ENCODE results near the gene RECQL5.
"Not testable (repeated sequence)": the region's sequence is repeated elsewhere in the genome, so short reads cannot be mapped to it uniquely, and the experiment has no call there.

The RECQL5 gene

DNA sequence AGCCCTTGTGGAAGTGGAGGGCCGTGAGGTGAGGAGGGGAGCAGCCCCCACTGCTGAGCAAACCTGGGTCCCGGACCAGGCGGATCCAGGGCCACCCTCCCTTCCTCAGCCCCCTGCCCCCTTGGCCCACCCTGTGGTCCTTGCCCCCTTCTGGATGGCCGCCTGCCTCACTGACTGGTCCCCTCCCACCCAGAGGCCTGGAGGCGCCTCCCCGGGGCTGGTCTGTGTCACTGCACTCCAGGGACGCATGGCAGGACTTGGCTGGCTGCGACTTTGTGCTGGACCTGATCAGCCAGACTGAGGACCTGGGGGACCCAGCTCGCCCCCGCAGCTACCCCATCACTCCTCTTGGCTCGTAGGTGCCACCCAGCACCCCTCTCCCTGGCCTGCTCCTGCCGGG, 52.9 kb downstream of the RECQL5 start:
- FAIRE-seq: no peak

GRCh38 chr17:75612906-75613626, 53.9 kb downstream of the RECQL5 start:
- no peak for FAIRE-seq

- FAIRE-seq: no peak
Observed at GRCh38 chr17:75611851-75612429, 55.0 kb downstream of the RECQL5 start.

DNA sequence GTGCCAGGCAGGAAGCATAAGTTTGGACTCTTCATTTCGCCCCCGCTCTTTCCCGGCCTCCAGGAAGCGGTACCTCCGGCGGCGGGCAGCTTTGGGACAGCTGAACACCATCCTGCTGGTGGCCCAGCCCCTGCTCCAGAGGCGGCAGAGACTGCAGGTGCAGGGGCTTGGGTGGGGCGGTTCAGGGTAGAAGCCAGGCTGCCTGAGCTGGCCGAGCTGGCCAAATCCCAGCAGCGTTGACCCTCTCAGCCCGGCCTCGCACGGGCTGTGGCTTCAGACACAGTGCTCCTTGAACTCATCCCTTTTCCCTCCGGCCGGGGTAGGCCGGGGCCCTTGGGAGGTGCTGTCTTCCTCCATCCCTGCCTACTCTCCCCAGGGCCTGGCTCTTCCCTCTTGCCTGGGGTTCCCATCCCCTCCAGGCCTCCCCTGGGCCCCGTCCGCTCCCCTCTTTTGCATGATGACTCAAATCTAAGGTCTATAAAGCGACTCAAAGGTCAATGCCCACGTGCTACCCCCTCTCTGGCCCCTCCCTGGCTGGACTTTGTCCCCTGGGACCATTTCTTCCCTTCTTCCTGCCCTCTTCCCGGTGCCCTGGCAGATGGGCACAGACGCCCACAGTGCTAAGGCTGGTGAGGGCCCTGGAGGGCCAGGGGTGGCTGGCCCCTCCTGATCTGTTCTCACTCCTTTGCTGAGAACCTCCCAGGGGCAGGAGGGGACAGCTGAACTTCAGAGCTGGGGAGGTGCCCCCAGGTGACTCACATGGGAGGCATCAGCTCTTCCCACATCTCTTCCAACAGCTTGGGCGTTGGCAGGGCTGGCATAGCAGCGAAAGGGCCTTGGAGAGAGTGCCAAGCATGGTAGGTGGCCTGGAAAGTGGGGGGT, 56.6 kb downstream of the RECQL5 start:
- FAIRE-seq: no peak

GRCh38 chr17:75607086-75607485, 59.9 kb downstream of the RECQL5 start:
- FAIRE-seq: no peak

GRCh38 chr17:75605790-75606189, 61.2 kb downstream of the RECQL5 start:
- FAIRE-seq: no peak

DNA sequence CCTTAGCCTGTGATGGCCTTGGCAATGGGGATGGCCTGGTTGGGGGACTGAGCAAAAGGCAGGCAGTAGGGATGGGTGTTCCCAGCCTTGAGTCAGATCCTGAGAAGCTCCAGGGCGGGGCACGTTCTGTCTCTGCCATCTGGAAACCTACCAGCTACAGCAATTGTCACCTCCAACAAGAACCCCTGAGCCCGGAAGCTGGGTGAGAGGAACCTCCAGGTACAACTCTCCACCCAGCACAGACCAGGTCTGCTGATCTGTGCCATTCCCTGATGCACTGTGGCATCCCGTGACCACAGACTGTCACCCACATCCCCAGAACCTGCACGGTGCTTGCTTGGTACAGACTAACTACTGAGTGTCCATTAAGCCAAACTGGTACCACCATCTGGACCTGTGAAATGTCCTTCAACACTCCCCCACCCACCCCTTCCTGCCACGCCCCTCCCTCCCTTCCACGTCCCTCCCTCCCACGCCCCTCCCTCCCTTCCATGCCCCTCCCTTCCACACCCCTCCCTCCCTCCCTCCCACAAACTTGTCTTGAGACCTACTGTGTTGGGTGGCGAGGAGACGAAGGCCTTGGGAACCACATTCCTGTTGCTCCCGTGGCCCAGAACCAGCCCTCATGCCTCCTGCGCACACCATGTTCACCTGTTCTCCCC, 62.8 kb downstream of the RECQL5 start:
- no peak for FAIRE-seq

- no peak for FAIRE-seq
Observed at GRCh38 chr17:75603123-75603522, 63.8 kb downstream of the RECQL5 start.

GRCh38 chr17:75602644-75603043, 64.3 kb downstream of the RECQL5 start:
- no peak for FAIRE-seq

- FAIRE-seq: no peak
Observed at GRCh38 chr17:75601057-75601987, 65.6 kb downstream of the RECQL5 start.

GRCh38 chr17:75596320-75597087, 70.5 kb downstream of the RECQL5 start:
- FAIRE-seq: no peak

DNA sequence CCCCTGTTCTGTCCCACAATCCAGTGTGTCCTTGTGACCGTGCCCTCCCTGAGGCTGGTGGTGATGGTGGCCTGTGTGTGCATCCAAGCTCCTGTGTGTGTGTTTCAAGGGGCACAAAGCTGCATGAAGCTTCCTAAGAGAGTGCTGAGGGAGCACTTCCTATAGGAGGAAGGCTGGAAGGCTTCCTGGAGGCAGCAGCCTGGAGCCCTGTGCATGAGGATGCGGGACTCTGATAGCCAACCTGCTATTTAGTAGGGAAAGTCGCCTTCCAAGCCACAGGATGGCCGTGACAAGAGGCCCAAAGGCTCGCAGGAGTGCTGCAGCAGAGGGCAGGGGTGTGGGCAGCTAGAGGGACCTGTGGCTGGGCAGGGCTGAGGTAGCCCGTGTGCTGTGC, 71.0 kb downstream of the RECQL5 start:
- no peak for FAIRE-seq

- FAIRE-seq: no peak
Observed at GRCh38 chr17:75595284-75595919, 71.6 kb downstream of the RECQL5 start.

DNA sequence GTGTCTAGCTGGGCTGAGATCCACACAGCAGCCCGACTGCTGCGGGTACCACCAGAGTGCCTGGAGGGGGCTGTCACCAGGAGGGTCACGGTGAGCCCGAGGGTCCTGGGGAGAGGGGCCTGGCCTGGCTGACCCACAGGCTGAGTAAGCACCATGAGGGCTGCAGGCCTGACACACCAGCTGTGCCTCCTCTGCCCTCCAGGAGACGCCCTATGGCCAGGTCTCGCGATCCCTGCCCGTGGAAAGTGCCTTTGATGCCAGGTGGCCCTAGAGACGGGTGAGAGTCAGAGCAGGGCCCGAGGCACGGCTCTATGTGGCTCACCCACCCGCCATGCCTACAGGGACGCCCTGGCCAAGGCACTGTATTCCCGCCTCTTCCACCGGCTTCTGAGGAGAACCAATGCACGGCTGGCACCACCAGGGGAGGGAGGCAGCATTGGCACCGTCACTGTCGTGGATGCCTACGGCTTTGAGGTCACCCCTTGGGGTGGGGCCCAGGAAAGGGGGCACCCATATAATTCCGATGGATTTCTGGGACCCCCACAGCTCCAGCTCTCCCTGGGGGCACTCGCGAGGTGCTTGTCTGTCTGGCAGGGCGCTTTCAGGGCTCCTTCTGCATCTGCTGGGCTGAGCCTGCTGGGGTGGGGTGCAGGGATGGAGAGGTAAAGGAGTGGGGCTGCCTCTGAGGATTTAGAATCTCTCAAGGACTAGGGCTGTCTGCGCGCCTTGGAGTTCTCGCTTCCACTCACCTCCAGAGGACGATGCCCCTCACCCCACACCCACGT, 72.3 kb downstream of the RECQL5 start:
- no peak for FAIRE-seq

- not testable (repeated sequence) for FAIRE-seq
Observed at GRCh38 chr17:75593430-75593829, 73.5 kb downstream of the RECQL5 start.

DNA sequence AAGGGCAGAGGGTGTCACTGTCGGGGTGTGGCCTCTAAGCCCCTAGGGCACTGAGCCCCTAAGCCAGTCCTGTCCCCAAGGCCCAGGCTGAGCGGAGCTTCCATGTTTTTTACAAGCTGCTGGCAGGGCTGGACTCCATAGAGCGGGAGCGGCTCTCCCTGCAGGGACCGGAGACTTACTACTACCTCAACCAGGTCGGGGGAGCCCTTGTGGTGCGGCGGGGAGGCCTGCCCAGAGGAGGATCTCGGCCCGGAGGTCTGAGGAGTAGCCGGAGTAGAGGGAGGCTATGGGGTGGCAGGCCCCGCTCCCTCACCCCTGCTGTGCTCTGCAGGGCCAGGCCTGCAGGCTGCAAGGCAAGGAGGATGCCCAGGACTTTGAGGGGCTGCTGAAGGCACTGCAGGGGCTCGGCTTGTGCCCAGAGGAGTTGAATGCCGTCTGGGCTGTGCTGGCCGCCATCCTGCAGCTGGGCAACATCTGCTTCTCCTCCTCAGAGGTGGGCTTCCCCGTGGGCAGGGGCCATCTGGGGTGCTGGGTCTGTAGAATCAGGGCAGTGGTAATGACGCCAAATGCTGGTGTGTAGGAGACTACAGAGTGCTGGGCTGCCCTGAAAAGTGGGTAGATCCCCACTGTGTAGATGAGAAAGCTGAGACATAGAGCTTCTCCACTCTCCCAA, 74.5 kb downstream of the RECQL5 start:
- FAIRE-seq: no peak

GRCh38 chr17:75591722-75592302, 75.1 kb downstream of the RECQL5 start:
- no peak for FAIRE-seq

DNA sequence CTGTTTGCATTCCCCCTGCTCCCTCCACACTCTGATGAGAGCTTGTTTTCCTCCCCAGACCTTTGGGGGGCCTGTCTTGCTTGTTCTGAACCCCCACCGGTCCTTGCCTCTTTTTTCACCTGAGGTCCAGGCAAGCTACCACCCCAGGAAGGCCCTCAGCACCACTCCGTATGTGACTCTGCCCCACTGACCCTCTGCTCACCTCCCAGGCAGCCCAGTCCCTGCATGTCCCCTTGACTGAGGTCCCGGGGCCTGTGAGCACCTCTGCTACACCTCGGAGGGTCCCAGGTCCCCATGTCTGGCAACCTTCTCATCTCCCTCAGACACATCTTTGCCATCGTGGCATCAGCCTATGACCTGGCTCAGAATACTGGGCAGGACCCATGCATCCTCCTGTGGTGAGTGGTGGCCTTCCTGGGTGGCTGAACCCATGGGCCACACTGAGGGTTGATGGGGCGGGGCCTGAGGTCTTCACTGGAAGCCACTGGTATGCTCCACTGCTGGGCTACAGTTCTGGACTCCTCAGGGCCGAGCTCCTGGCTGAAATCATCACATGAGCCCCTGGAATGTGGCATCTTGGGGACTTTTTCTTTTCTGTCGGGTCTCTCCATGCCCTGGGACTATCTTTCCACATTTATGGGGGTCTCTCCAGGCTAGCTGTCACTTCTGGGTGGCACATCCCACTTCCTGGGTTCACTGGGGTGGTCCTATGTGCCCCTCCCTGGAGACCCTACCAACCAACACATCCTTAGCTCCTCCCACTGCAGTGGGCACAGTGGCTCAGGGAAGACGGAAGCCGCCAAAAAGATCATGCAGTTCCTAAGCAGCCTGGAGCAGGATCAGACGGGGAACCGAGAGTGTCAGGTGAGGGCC, 75.9 kb downstream of the RECQL5 start:
- no peak for FAIRE-seq

Data from endometrium (tissue), 2 donors.